ENCODE data around the gene NDC1.
"Not testable (repeated sequence)": the region's sequence is repeated elsewhere in the genome, so short reads cannot be mapped to it uniquely, and the experiment has no call there.

The NDC1 gene, protein sequence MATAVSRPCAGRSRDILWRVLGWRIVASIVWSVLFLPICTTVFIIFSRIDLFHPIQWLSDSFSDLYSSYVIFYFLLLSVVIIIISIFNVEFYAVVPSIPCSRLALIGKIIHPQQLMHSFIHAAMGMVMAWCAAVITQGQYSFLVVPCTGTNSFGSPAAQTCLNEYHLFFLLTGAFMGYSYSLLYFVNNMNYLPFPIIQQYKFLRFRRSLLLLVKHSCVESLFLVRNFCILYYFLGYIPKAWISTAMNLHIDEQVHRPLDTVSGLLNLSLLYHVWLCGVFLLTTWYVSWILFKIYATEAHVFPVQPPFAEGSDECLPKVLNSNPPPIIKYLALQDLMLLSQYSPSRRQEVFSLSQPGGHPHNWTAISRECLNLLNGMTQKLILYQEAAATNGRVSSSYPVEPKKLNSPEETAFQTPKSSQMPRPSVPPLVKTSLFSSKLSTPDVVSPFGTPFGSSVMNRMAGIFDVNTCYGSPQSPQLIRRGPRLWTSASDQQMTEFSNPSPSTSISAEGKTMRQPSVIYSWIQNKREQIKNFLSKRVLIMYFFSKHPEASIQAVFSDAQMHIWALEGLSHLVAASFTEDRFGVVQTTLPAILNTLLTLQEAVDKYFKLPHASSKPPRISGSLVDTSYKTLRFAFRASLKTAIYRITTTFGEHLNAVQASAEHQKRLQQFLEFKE

DNA sequence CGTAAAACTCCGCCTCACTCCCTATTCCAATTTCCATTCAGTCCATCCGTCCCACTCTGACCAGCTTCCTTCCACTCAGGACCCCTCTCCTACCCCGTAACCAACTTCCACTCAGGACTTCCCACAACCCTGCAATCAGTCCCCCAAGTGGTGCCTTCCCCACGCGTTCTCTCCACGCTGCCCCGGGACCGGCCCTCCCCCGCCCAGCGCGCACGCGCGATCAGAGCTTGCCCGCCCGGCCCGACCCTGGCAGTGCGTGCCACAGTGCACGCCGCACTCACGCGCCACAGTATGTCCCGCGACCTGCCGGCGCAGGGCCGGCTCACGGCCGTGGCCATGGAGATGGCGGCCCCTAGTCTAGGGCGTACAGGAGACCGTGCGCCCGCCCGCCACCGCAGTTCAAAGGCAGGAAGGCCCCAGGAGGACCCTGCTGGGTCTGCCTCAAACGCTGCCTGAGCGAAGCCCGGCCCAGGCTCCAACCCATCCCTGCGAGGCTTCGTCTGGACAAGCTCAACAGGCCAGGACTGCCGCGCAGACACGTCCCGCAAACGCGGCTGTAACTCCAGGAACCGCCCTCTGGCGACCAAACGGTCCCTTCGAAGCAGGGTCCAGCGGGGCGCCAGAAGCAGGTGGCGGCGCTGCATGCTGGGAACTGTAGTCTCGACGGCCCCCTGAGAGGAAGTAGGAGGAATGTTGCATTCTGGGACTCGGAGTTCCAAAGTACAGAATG, at the start of gene NDC1:
Gene NDC1, minus strand, starts transcription at position 373 of the 730 bp plus-strand sequence. Its CDS starts 35 bp downstream, at position 338.
- TF ChIP-seq POLR2A (IDR thresholded peaks at IDR 0.05; ENCODE audit: low read length) (peak; percentile 76), GATA1 (IDR thresholded peaks at IDR 0.05; ENCODE audit: low read depth, low read length) (no peak)
- DNase-seq: peak; percentile 95

GRCh38 chr1:53883600-53883999, 45.5 kb upstream of the NDC1 start:
- DNase-seq: not testable (repeated sequence)

- not testable (repeated sequence) for DNase-seq
Observed at GRCh38 chr1:53881853-53882252, 43.8 kb upstream of the NDC1 start.

- DNase-seq: peak; percentile 56 to 72
- TF ChIP-seq GATA1 (IDR thresholded peaks at IDR 0.05; ENCODE audit: low read depth, low read length): no peak
- TF ChIP-seq POLR2A (IDR thresholded peaks at IDR 0.05; ENCODE audit: low read length): no peak
Observed at GRCh38 chr1:53878492-53879105, 40.5 kb upstream of the NDC1 start.

DNA sequence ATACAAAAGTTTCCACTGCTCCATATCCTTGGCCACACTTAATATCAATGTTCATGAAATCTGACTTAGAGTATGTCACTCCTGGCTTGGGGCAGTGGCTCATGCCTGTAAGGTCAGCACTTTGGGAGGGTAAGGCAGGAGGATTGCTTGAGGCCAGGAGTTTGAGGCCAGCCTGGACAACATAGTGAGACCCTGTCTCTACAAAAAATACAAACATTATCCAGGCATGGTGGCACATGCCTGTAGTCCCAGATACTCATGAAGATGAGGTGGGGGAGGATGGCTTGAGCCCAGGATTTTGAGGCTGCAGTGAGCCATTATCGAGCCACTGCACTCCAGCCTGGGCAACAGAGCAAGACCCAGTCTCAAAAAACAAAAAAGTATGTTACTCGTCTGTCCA, 37.1 kb upstream of the NDC1 start:
- not testable (repeated sequence) for DNase-seq

GRCh38 chr1:53871773-53872484, 33.8 kb upstream of the NDC1 start:
- no peak for DNase-seq
- TF ChIP-seq GATA1 (IDR thresholded peaks at IDR 0.05; ENCODE audit: low read depth, low read length) (no peak), POLR2A (IDR thresholded peaks at IDR 0.05; ENCODE audit: low read length) (no peak)

- TF ChIP-seq POLR2A (IDR thresholded peaks at IDR 0.05; ENCODE audit: low read length): no peak
- DNase-seq: no peak
Observed at GRCh38 chr1:53871221-53871620, 33.1 kb upstream of the NDC1 start.

DNA sequence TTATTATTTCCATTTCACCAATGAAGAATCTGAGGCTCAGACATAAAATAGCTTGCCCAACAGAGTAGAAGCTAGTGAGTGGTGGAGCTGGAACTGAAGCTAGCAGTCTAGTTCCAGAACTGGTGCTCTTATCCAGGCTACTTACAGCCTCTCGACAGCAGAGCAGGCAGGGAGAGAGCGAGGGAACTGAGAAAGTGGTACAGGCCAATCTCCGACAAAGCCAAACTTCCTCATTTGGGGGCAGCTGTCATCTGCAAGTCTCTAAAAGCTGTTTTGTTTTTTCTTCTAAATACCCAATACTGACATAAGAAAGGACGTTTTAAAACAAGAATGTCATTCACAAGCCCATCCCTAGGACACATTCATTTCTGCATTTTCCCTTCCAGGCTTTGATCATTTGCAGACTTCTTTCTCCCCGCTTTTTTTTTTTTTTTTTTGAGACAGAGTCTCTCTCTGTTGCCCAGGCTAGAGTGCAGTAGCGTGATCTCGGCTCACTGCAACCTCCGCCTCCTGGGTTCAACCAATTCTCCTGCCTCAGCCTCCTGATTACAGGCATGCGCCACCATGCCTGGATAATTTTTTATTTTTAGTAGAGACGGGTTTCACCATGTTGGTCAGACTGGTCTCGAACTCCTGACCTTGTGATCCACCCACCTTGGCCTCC, 31.5 kb upstream of the NDC1 start:
- TF ChIP-seq GATA1 (IDR thresholded peaks at IDR 0.05; ENCODE audit: low read depth, low read length) (no peak), POLR2A (IDR thresholded peaks at IDR 0.05; ENCODE audit: low read length) (no peak)
- no peak for DNase-seq

DNA sequence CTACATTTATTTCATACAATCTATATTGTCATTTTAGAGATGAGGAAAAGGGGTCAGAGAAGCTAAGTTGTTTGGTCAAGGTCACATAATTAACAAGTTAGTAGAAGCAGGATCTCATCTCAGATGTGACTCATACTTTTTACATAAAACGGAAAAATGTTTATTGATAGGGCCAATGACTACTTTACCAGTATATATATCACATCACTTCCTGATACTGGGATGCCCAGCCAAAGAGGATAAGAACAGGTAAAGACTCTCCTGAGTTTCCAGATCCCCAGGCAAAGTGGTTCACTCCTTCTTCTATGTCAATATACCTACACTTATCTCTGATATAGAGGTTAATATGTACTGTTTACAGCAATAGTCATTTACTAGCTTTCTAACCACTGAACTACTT, 30.5 kb upstream of the NDC1 start:
- no peak for DNase-seq
- TF ChIP-seq POLR2A (IDR thresholded peaks at IDR 0.05; ENCODE audit: low read length): no peak
- TF ChIP-seq GATA1 (IDR thresholded peaks at IDR 0.05; ENCODE audit: low read depth, low read length): no peak

DNA sequence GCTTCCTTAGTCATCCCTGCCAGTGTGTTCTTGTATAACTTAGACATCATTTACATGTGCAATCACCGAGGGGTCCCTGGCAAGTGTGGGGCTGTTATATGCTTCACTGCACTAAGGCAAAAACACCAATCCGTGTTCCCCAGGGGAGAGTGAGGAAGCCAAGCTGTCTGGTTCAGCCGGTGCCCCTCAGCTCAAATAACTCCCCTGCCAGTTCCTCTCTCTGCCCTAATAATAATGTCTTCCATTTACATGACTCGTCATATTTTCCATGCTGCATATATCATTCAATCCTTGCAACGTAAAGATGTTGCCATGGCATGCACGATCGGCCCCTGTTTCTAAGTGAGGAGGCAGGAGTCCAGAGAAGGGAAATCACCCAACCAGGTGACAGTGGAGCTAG, 24.4 kb upstream of the NDC1 start:
- no peak for TF ChIP-seq POLR2A (IDR thresholded peaks at IDR 0.05; ENCODE audit: low read length)
- no peak for TF ChIP-seq GATA1 (IDR thresholded peaks at IDR 0.05; ENCODE audit: low read depth, low read length)
- DNase-seq: no peak

DNA sequence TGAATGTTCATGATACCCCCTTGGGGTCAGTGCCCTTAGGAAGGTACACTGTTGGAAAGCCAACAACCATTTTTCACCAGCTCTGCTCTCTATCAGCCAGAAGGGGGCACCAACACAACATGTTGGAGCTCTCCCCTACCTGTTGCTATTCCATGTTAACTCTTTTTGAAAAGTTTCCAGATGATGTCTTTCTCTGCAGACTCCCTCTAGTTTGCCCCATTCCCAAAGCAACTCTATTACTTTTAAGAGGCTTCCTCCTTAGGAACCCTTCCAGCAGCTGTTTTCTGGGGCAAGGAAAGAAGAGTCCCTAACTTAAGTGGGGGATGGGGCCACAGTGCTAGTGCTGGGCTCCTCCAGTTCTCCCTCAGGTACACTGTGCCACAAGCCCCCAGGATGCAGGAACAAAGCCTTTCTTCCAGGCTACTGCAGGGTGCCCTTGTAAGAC, 22.9 kb upstream of the NDC1 start:
- TF ChIP-seq GATA1 (IDR thresholded peaks at IDR 0.05; ENCODE audit: low read depth, low read length): no peak
- no peak for TF ChIP-seq POLR2A (IDR thresholded peaks at IDR 0.05; ENCODE audit: low read length)
- DNase-seq: peak; percentile 60 to 77

- TF ChIP-seq GATA1 (IDR thresholded peaks at IDR 0.05; ENCODE audit: low read depth, low read length): no peak
- no peak for TF ChIP-seq POLR2A (IDR thresholded peaks at IDR 0.05; ENCODE audit: low read length)
Observed at GRCh38 chr1:53851571-53852285, 13.6 kb upstream of the NDC1 start.

More at GRCh38 chr1:53851571-53852285, 13.6 kb upstream of the NDC1 start:
- no peak for DNase-seq
